Cardiac muscle cell (in vitro differentiated cells and primary cell): ENCODE measurements around the gene HLA-A. TPM values are rescaled to one million over a fixed set of nuclear protein-coding genes. Genes with fewer than 3 reads are reported as not detected.

Source experiments
- DNase-seq, 2 donors: peaks; one replicate each; pipeline versions ENCODE4 v3.0.0 to v3.0.0-alpha.2; 2010 to 2017; ENCODE audit warnings: low read depth in 1 of 2, low spot score in 1 of 2
- H3K27ac ChIP-seq: fragments of 200-600 bp; sonication (generic); 2 replicates; pipeline ENCODE4 v1.5.1; 2016
- H3K27me3 ChIP-seq: fragments of 200-600 bp; sonication (generic); 2 replicates; pipeline ENCODE4 v1.6.0; 2016; ENCODE audit warnings: control low read depth
- H3K36me3 ChIP-seq: fragments of 200-600 bp; sonication (generic); 2 replicates; pipeline ENCODE4 v1.5.1; 2016; ENCODE audit warnings: control low read depth
- H3K4me1 ChIP-seq: fragments of 200-600 bp; sonication (generic); 2 replicates; pipeline ENCODE4 v1.8.1; 2017; ENCODE audit warnings: low read depth, mild to moderate bottlenecking, mixed run types
- H3K4me3 ChIP-seq: fragments of 200-600 bp; sonication (generic); 2 replicates; pipeline ENCODE4 v1.5.1; 2016; ENCODE audit warnings: mild to moderate bottlenecking
- H3K9me3 ChIP-seq: fragments of 200-600 bp; sonication (generic); 2 replicates; pipeline ENCODE4 v1.5.1; 2017; ENCODE audit warnings: low read depth, mild to moderate bottlenecking, control low read depth
- polyA plus RNA-seq: library from polyadenylated mRNA; unstranded; fragments of >200 nt; fragmentation: Nextera tagmentation; extraction: Ambion mirVana; gene quantifications from 2 replicates; pipeline ENCODE4 v1.2.1, GENCODE V29; 2016
- total RNA-seq: library from RNA; depleted of rRNA; stranded (reverse); fragments of >200 nt; gene quantifications from 2 replicates; pipeline ENCODE4 v1.2.3, GENCODE V29; 2016
- TF ChIP-seq, protein P1 (sequence below): IDR thresholded peaks from 2 replicates; pipeline ENCODE4 v1.5.1; 2012; ENCODE audit warnings: low read depth, mild to moderate bottlenecking, low read length

Gene HLA-A
- 164 and 177 TPM in 2 replicates for total RNA-seq
- polyA plus RNA-seq: 119 TPM in 2 replicates

DNA sequence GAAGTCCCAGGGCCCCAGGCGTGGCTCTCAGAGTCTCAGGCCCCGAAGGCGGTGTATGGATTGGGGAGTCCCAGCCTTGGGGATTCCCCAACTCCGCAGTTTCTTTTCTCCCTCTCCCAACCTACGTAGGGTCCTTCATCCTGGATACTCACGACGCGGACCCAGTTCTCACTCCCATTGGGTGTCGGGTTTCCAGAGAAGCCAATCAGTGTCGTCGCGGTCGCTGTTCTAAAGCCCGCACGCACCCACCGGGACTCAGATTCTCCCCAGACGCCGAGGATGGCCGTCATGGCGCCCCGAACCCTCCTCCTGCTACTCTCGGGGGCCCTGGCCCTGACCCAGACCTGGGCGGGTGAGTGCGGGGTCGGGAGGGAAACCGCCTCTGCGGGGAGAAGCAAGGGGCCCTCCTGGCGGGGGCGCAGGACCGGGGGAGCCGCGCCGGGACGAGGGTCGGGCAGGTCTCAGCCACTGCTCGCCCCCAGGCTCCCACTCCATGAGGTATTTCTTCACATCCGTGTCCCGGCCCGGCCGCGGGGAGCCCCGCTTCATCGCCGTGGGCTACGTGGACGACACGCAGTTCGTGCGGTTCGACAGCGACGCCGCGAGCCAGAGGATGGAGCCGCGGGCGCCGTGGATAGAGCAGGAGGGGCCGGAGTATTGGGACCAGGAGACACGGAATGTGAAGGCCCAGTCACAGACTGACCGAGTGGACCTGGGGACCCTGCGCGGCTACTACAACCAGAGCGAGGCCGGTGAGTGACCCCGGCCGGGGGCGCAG, at the start of gene HLA-A:
Gene HLA-A, plus strand, starts transcription at position 258 of the 778 bp plus-strand sequence. Its CDS starts 22 bp downstream, at position 280.
- Histone ChIP-seq H3K36me3 (no peaks in the 10 kb centered on the region), H3K27ac (no peak within 1 kb of the TSS), H3K27me3 (no peaks in the 10 kb centered on the region), H3K4me3 (peak within 1 kb of the TSS; percentile 65), H3K4me1 (no peaks in the 10 kb centered on the region), H3K9me3 (no peaks in the 10 kb centered on the region)
- TF ChIP-seq, protein P1, sequence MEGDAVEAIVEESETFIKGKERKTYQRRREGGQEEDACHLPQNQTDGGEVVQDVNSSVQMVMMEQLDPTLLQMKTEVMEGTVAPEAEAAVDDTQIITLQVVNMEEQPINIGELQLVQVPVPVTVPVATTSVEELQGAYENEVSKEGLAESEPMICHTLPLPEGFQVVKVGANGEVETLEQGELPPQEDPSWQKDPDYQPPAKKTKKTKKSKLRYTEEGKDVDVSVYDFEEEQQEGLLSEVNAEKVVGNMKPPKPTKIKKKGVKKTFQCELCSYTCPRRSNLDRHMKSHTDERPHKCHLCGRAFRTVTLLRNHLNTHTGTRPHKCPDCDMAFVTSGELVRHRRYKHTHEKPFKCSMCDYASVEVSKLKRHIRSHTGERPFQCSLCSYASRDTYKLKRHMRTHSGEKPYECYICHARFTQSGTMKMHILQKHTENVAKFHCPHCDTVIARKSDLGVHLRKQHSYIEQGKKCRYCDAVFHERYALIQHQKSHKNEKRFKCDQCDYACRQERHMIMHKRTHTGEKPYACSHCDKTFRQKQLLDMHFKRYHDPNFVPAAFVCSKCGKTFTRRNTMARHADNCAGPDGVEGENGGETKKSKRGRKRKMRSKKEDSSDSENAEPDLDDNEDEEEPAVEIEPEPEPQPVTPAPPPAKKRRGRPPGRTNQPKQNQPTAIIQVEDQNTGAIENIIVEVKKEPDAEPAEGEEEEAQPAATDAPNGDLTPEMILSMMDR: no peak
- peak; percentile 94 to 95 for DNase-seq

DNA sequence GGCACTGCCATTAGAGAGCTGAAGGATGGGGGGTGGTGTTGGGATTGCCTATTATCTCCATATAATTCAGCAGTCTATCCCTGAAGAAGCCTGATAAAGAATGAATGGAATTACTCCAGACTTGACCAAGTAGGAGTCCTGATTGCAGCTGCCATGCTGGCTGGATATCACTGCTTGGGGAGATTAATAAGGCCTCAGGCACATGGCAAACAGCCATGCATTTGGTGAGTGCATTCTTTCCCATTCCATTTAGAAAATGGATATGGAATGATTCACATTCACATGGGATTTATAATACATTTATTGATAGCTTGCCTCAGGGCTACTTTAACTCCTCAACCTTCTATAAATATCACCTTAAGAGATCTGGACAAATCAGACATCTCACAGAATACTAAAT, 49.6 kb upstream of the HLA-A start:
- TF ChIP-seq, protein P1: no peak
- Histone ChIP-seq H3K4me1 (no peaks in the 10 kb centered on the region), H3K9me3 (no peaks in the 10 kb centered on the region), H3K27me3 (peaks cover 17% of the 10 kb centered on the region), H3K36me3 (no peaks in the 10 kb centered on the region), H3K4me3 (no peak overlapping the region), H3K27ac (no peak overlapping the region)
- no peak for DNase-seq

DNA sequence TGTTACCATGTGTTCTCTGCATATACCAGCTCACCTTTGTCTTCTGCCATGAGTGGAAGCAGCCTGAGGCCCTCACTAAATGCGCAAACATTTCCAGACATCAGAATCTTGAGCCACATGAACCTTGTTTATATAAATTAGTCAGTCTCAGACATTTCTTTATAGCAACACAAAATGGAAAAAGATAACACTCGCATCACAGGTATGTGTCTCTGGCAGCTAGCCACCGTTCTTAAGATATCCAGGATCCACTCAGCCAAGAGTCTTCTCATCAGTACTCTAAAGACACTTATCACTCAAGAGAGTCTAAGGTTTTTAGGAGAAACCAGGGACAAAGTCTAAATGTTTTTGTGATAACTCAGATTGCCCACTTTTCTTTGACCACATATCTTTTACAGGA, 43.1 kb upstream of the HLA-A start:
- no peak overlapping the region for H3K4me3 ChIP-seq
- TF ChIP-seq, protein P1: no peak
- no peak for DNase-seq
- no peaks in the 10 kb centered on the region for H3K4me1 ChIP-seq
- H3K36me3 ChIP-seq: no peaks in the 10 kb centered on the region
- H3K27me3 ChIP-seq: no peaks in the 10 kb centered on the region
- H3K27ac ChIP-seq: no peak overlapping the region
- no peaks in the 10 kb centered on the region for H3K9me3 ChIP-seq

DNA sequence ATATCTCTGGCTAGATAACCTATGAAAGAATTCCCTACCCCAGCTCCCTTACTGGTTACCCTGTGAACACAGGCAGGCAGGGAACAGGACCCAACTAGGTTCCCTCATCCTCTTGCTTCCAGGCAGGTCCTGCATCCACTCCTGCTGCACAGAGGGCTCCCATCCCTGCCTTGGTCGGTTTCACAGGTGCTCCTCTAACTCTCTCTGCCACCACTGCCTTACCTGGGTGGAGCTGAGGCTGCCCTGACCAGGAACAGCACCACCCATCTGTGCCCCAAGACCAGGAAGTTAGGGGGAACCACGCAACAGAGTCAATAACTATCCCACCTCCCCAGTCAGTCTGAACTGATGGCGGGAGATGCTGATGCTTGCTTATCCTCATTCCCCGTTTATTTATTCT, 37.0 kb upstream of the HLA-A start:
- no peaks in the 10 kb centered on the region for H3K4me1 ChIP-seq
- H3K36me3 ChIP-seq: no peaks in the 10 kb centered on the region
- TF ChIP-seq, protein P1: no peak
- peaks cover 2% of the 10 kb centered on the region for H3K27me3 ChIP-seq
- H3K27ac ChIP-seq: no peak overlapping the region
- no peak overlapping the region for H3K4me3 ChIP-seq
- no peak for DNase-seq
- H3K9me3 ChIP-seq: no peaks in the 10 kb centered on the region

DNA sequence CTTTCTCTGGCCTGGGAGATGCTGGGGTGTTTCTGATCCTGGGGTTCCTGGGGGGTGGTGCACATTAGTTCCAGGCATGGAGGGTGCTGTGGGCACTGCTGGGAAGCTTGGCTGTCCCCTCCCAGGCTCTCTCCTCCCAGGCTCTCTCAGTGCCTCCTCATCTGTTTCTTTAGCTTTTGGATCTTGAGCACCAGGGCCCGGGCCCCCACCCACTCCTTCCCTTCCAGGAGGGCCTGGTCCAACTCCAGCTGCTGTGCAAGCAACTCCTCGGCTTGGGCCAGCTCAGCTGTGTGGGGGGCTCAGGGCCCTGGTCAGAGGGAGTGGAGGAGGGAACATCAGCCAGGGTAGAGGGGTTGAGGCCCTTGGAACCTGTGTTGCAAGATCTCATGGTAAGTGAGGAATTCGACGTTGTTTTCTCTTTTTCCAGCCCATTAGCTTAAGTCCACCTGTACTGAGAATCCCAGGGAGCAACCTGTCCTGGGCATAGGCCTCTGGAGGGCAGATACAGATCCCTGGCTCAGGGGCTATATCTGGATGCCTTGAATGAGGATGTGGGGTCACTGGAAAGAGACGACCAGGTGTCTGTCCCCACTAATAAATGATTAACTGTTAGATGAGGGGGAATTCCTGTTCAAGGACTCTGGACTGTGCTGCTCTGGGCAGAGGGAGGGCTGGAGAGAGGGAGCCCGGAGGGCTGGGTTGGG, 34.5 kb upstream of the HLA-A start:
- TF ChIP-seq, protein P1: no peak
- no peaks in the 10 kb centered on the region for H3K4me1 ChIP-seq
- no peak overlapping the region for H3K4me3 ChIP-seq
- H3K27me3 ChIP-seq: peaks cover 2% of the 10 kb centered on the region
- no peaks in the 10 kb centered on the region for H3K9me3 ChIP-seq
- H3K36me3 ChIP-seq: no peaks in the 10 kb centered on the region
- no peak overlapping the region for H3K27ac ChIP-seq
- no peak for DNase-seq
